ENCODE measurements around the gene FUT8. TPM values are rescaled to one million over a fixed set of nuclear protein-coding genes. Genes with fewer than 3 reads are reported as not detected.

FUT8 gene
- total and polyA plus RNA-seq, 8 donors, result 5.8 to 42.6 (median 20.3) TPM

DNA sequence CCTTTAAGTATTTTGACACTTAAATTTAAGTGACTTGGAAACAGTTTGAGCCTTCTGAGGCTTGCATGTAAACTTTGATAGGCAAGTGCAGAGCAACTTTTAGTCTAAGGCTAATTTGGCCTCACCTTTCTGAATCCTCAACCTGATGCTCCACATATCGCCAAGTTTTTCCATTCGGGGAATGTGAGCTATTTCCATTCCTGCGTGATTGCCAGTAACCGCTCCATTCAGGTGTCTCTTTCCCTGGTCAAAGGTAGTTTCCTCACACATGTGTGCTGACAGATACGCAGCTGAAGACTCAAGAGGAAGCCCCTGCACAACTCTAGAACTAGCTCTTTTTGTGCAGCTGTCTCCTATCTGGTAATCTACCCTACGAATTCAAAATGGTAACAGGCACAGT lies 25.4 kb upstream of the FUT8 start:
- H3K27ac ChIP-seq, result no peak overlapping the region
- TF ChIP-seq, protein P1, sequence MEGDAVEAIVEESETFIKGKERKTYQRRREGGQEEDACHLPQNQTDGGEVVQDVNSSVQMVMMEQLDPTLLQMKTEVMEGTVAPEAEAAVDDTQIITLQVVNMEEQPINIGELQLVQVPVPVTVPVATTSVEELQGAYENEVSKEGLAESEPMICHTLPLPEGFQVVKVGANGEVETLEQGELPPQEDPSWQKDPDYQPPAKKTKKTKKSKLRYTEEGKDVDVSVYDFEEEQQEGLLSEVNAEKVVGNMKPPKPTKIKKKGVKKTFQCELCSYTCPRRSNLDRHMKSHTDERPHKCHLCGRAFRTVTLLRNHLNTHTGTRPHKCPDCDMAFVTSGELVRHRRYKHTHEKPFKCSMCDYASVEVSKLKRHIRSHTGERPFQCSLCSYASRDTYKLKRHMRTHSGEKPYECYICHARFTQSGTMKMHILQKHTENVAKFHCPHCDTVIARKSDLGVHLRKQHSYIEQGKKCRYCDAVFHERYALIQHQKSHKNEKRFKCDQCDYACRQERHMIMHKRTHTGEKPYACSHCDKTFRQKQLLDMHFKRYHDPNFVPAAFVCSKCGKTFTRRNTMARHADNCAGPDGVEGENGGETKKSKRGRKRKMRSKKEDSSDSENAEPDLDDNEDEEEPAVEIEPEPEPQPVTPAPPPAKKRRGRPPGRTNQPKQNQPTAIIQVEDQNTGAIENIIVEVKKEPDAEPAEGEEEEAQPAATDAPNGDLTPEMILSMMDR (IDR thresholded peaks at IDR 0.05), result no peak
- DNase-seq (no peak), ATAC-seq (no peak), FAIRE-seq (no peak)
- no peaks in the 10 kb centered on the region for H3K27me3 ChIP-seq
- no peaks in the 10 kb centered on the region for H3K4me1 ChIP-seq
- H3K36me3 ChIP-seq, result no peaks in the 10 kb centered on the region
- no peak overlapping the region for H3K4me3 ChIP-seq
- no peaks in the 10 kb centered on the region for H3K9me3 ChIP-seq
- intact Hi-C loops (cut with DNase I), result no loop called here
- 91% methylated on average over 6 of the region's 6 CpGs for WGBS, 2 donors

DNA sequence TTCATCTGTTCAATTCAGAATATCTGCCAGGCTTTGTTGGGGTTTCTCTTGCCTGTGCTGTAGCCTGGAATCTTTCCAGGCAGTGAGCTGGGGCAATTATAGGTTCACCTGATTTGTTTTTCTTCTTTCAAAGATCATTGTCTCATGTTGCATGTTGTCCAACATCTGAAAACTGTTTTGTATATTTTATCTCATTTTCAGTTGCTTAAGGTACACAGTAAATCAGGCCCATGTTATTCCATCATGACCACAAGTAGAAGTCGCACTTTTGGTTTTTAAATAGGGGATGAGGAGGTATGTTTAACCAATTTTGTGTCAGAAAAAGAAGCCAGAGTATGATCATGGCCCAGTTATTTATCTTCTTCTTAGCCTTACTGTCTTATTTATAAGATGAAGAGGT lies 24.9 kb upstream of the FUT8 start:
- intact Hi-C loops (cut with DNase I), result no loop called here
- Histone ChIP-seq H3K27me3 (no peaks in the 10 kb centered on the region), H3K9me3 (no peaks in the 10 kb centered on the region), H3K4me1 (no peaks in the 10 kb centered on the region), H3K27ac (no peak overlapping the region), H3K4me3 (no peak overlapping the region), H3K36me3 (no peaks in the 10 kb centered on the region)
- TF ChIP-seq, protein P1 (IDR thresholded peaks at IDR 0.05), result no peak
- DNase-seq (no peak), ATAC-seq (no peak), FAIRE-seq (no peak)
- 95 to 97% methylated on average over 1 of the region's 1 CpG for WGBS, 2 donors

DNA sequence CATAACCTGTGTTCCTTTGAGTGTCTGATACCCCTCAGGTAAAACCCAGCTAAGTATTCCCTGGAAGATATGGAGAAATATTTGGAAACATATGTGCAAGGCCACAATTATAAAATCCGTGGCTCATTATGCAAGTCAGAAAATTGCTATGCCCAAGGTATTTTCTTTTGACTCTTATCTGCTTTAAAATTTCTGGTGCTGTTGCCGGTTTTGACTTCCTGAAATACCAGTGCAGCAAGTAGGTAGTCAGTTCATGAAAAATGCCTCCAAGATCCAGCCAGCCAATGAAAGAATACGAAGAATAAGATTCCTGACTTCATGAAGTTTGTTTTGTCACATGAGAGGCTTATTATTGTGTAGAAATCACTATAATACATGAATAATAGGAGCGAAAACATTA lies 20.2 kb upstream of the FUT8 start:
- intact Hi-C loops (cut with DNase I), result no loop called here
- TF ChIP-seq, protein P1 (IDR thresholded peaks at IDR 0.05), result no peak
- H3K4me1 ChIP-seq, result no peaks in the 10 kb centered on the region
- no peak overlapping the region for H3K27ac ChIP-seq
- H3K36me3 ChIP-seq, result no peaks in the 10 kb centered on the region
- no peaks in the 10 kb centered on the region for H3K27me3 ChIP-seq
- ATAC-seq (no peak), DNase-seq (no peak), FAIRE-seq (no peak)
- H3K9me3 ChIP-seq, result no peaks in the 10 kb centered on the region
- WGBS, 2 donors, result 60 to 61% methylated on average over 4 of the region's 4 CpGs
- no peak overlapping the region for H3K4me3 ChIP-seq

DNA sequence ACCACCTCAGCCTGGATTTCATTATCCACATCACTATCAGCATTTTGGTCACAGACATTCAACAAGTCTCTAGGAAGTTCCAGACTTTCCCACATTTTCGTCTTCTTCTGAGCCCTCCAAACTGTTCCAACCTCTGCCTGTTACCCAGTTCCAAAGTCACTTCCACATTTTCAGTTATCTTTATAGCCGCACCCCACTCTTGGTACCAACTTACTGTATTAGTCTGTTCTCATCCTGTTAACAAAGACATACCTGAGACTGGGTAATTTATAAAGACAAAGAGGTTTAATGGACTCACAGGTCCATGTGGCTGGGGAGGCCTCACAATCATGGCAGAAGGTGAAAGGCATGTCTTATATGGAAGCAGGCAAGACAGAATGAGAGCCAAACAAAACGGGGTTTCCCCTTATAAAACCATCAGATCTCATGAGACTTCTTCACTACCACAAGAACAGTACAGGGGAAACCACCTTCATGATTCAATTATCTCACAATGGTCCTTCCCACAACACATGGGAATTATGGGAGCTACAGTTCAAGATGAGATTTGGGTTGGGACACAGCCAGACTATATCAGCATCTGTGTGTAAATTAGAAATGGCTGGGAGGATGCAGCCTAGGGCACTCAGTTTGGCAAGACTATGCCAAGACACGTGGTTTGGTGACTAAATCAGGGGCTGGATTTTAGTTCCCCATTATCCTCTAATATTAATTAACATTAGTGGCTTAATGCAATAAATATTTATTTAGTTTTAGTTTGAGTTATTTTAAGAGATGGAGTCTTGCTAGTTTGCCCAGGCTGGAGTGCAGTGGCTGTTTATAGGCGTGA lies 16.2 kb upstream of the FUT8 start:
- Histone ChIP-seq H3K4me1 (no peaks in the 10 kb centered on the region), H3K36me3 (no peaks in the 10 kb centered on the region), H3K4me3 (no peak overlapping the region), H3K9me3 (no peaks in the 10 kb centered on the region), H3K27ac (no peak overlapping the region), H3K27me3 (no peaks in the 10 kb centered on the region)
- 68 to 72% methylated on average over 5 of the region's 5 CpGs for WGBS, 2 donors
- TF ChIP-seq, protein P1 (IDR thresholded peaks at IDR 0.05), result no peak
- intact Hi-C loops (cut with DNase I), result no loop called here
- ATAC-seq (no peak), FAIRE-seq (no peak), DNase-seq (no peak)

DNA sequence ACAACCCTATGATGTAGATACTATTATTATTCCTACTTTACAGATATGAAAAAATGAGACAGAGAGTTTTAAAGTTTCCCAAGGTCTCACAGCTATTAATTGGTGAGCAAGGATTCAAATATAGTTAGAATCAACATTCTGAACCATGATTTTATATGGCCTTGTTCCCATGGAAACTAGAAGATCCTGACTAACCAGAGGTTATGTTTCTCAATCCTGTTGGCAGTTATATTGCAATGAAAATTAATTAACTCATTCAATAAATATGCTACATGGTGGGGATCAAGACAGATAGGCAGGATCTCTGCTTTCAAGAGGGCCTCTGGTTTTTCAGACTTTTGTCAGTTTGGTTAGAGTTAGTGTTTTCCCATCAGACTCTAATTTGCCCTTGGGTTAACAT lies 9.3 kb upstream of the FUT8 start:
- TF ChIP-seq, protein P1 (IDR thresholded peaks at IDR 0.05), result no peak
- Histone ChIP-seq H3K9me3 (no peaks in the 10 kb centered on the region), H3K36me3 (no peaks in the 10 kb centered on the region), H3K4me1 (no peaks in the 10 kb centered on the region), H3K4me3 (no peak overlapping the region), H3K27me3 (no peaks in the 10 kb centered on the region), H3K27ac (no peak overlapping the region)
- intact Hi-C loops (cut with DNase I), result no loop called here
- no peak for ATAC-seq
- DNase-seq, result no peak
- no peak for FAIRE-seq

Data from pancreas (tissue), 10 donors.